HG03354 (cell line): ENCODE data around the gene DNASE1L3.
A peak's percentile ranks its signal among the peaks of the same experiment; 100 is the strongest.
"Not testable (repeated sequence)": the region's sequence is repeated elsewhere in the genome, so short reads cannot be mapped to it uniquely, and the experiment has no call there.

Experiments
- ATAC-seq: cut with Tn5 transposase; IDR thresholded peaks from one replicate; pipeline ENCODE4 v1.9.1; 2021; ENCODE audit warnings: mild to moderate bottlenecking; ENCODE audit not compliant: unreplicated experiment, poor library complexity, severe bottlenecking

DNASE1L3 gene

GRCh38 chr3:58236527-58237237 is 25.9 kb upstream of the DNASE1L3 start:
- ATAC-seq: no peak

GRCh38 chr3:58235970-58236369 is 25.2 kb upstream of the DNASE1L3 start:
- ATAC-seq: no peak

DNA sequence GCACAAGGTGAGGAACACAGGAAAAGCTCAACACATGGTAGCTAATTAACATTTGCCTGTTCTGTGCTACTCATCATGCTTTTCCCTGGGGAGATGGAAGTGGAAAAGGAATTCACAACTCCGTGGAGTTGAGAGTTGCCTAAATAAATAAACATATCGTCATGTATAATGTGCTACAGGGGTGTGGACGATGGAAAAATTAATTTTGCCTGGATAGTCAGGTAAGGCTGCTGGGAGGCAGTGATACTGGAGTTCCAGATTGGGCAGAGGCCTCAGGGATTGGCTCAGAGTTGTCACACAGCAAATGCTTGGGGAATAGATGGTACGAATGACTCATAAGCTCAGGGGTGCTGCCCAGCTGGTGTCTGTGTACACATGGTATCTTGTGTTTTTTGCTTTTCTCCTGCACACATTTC is 23.8 kb upstream of the DNASE1L3 start:
- ATAC-seq: no peak

GRCh38 chr3:58231666-58232065 is 20.9 kb upstream of the DNASE1L3 start:
- ATAC-seq: no peak

- ATAC-seq: no peak
These were observed 20.2 kb upstream of the DNASE1L3 start for GRCh38 chr3:58230876-58231552.

DNA sequence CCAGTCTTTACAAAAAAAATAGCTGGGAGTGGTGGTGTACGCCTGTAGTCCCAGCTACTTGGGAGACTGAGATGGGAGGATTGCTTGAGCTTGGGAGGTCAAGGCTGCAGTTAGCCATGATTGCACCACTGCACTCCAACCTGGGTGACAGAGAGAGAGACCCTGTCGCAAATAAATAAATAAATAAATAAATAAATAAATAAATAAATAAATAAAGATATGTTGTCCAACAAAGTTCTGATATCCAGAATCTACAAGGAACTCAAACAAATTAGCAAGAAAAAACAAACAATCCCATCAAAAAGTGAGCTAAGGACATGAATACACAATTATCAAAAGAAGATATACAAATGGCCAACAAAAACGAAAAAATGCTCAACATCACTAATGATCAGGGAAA is 17.2 kb upstream of the DNASE1L3 start:
- not testable (repeated sequence) for ATAC-seq

DNA sequence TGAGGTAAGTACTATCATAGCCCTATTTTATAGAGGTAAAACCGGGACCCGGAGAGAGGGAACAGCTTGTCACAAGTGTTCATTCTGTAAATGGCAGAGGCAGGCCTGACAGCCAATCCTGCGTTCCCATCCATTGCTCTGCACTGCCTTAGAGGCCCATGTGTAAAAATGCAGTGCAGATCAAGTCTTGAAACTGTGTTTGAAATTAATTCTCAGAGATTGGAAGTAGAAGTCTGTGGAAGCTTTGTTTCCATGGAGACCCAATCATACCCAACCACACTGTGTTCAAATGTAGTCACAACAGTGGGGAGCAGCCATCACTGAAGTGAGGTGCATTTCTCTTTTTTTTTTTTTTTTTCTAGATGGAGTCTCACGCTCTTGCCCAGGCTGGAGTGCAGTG is 13.1 kb upstream of the DNASE1L3 start:
- ATAC-seq: no peak

GRCh38 chr3:58222161-58222724 is 11.5 kb upstream of the DNASE1L3 start:
- no peak for ATAC-seq

GRCh38 chr3:58218904-58219303 is 8.1 kb upstream of the DNASE1L3 start:
- no peak for ATAC-seq

GRCh38 chr3:58217209-58217811 is 6.5 kb upstream of the DNASE1L3 start:
- ATAC-seq: peak; percentile 64

DNA sequence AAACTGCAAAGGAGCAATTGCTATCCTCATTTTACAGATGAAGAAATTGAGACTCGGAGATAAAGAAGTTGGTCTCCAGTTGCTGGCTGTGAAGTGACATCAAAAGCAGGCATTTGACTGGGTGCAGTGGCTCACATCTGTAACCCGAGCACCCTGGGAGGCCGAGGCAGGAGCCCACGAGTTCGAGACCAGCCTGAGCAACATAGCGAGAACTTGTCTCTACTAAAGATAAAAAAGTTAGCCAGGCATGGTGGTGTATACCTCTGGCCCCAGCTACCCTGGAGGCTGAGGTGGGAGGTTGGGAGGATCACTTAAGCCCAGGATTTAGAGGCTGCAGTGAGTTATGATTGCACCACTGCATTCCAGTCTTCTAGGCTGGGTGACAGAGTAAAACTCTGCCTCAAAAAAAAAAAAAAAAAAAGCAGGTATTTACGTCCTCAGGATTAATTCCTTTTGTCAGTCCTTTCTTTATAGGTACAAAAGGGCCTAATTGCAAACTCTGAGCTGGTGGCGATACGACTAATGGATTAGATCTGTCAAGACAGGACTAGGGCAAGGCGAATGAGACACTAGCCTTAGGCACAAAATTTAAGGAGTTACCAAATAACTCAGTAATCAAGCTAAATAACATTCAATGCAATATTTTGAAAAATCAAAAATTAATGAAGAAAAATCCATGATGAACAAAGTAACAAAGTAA is 5.9 kb upstream of the DNASE1L3 start:
- no peak for ATAC-seq

- peak; percentile 7 for ATAC-seq
These were observed 4.7 kb upstream of the DNASE1L3 start for GRCh38 chr3:58215317-58216025.

GRCh38 chr3:58214484-58215316 is 3.9 kb upstream of the DNASE1L3 start:
- peak; percentile 78 for ATAC-seq

GRCh38 chr3:58209933-58210332 is 839 bp downstream of the DNASE1L3 start:
- ATAC-seq: no peak

DNA sequence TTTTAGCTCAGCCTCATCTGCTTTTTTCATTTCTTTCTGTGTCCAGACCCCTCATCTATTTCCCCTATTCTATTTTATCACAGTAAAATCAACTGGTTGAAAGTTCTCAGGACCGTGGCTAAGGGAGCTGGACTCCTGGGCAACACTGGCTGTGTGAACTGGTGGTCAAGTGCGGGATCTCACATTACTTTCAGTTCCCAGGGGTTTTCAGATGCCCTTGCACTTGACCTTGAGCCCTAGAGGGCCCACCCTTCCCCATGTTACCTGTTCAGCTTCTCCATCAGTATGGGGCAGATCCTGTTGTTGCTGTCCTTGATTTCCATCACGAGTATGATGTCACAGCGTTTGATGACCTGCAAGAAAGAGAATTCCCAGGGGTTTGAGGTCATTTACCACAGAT is 2.8 kb downstream of the DNASE1L3 start:
- ATAC-seq: no peak

DNA sequence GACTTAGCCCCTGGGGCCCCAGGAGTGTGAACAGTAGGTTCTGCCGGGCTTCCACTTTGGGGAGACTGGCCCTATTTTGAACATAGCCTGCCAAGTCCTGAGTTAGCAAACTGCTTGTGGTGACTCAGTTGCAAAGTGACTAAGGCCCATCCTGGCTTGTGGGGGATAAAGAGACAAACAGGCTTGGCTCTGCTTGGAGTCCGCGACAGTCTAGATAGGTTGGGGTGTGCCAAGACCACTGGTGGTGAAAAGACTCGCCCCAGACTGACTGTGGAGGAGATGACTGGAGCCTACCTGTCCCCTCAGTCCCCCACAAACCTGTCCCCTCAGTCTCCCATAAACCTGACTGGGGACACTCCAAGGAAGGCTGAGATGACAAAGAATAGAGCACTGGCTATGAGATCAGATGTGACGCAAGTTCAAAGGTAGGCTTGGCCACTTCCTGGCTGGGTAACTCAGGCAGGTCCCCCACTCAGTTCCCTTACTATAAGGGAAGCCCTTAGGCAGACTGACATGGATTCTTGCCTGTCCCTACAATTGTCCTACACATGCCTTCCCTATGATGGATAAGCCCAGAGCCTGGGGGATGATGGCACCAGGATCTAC is 4.3 kb downstream of the DNASE1L3 start:
- no peak for ATAC-seq

DNA sequence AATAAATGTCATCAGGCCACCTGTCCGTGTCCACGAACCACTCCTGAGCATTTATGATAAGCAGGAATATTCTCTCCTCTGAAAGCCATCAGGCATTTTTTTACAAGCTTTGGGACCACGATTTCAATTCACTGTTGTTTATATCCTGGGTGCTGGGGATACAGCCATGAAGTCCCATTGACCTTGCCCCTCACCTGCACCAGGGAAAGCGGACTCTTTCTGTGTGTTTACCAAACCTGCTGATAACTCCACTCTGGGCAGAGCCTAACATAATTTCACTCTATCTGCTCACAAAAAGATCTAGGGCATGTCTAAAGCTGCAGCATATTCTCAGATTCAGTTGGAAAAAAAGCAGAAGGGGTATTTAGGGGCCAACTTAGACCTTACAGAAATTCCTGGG is 4.8 kb downstream of the DNASE1L3 start:
- no peak for ATAC-seq

GRCh38 chr3:58204720-58205119 is 6.1 kb downstream of the DNASE1L3 start:
- no peak for ATAC-seq
